Activated CD4-positive, alpha-beta T cell treated with anti-CD3 and anti-CD28 coated beads, Interleukin-2, Interleukin-4, amounts not matched to agents 100 ng/mL and 50 ng/mL, durations not matched to agents 16 hours and 8 hours (primary cell): ENCODE results near the gene SPRR1B.
"Not testable (repeated sequence)": the region's sequence is repeated elsewhere in the genome, so short reads cannot be mapped to it uniquely, and the experiment has no call there.

Experiments used
- DNase-seq: peaks from one replicate; pipeline ENCODE4 v3.0.0-alpha.2; 2020; ENCODE audit warnings: low spot score

Gene SPRR1B

DNA sequence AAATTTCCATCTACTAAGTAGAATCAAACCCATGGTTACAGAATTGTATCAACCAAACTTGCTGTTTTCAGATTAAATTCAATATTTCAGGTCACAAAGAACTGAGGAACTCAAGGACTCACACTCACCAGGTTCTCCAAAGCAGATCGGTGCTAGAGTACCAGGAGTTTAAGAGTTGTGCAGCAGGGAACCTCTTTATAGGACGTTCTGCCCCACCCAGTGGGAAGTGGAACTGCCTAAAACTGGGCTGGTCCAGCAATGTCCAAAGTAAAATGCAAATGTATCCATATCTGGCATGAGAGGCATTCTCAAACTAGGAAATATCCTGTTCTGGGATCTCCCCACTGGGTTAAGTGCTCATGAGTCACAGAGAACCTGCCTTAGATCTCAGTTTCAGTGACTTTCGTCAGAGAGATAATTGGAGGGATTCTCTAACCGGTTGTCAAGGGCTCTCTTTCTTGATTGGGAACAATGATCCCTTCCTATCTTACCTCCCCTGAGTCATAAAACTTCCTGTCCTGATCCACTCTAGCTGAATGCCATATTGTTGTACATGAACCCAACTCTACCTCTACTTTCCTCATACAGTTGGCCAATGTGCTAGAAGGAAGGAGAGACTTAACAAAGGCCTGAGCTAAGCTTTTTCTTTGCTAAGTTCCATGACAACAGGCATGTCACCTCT is 10.1 kb downstream of the SPRR1B start, which contains the start of gene SPRR2D:
Gene SPRR2D (minus strand): TSS at position 171 of the 682 bp plus-strand sequence. CDS start 774 bp downstream, outside the sequence.
- DNase-seq = no peak

GRCh38 chr1:153049211-153049610 is 18.2 kb downstream of the SPRR1B start:
- DNase-seq = no peak

DNA sequence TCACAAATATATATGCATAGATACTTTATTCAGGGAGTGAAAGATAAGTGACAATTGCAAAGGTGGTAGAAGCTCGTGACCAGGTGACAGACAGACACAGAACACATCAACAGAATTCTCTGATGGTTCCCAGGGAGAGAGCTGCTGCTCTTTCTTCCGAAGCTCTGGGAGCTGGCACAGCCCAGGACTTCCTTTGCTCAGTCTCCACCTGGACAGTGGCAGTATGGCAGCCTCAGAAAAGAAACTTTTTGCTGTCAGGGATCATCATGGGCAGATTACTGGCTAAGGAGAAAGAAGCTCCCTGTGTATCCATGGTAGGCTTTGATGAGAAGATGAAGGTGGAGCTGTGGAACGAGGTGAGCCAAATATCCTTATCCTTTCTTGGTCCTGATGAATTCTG is 25.1 kb downstream of the SPRR1B start:
- DNase-seq = not testable (repeated sequence)

GRCh38 chr1:153057375-153057774 is 26.4 kb downstream of the SPRR1B start, which contains the start of gene SPRR2A:
SPRR2A (minus strand) TSS chr1:153057512; CDS start chr1:153056735, 777 bp downstream.
- no peak for DNase-seq

GRCh38 chr1:153058154-153058553 is 27.2 kb downstream of the SPRR1B start:
- DNase-seq = no peak

DNA sequence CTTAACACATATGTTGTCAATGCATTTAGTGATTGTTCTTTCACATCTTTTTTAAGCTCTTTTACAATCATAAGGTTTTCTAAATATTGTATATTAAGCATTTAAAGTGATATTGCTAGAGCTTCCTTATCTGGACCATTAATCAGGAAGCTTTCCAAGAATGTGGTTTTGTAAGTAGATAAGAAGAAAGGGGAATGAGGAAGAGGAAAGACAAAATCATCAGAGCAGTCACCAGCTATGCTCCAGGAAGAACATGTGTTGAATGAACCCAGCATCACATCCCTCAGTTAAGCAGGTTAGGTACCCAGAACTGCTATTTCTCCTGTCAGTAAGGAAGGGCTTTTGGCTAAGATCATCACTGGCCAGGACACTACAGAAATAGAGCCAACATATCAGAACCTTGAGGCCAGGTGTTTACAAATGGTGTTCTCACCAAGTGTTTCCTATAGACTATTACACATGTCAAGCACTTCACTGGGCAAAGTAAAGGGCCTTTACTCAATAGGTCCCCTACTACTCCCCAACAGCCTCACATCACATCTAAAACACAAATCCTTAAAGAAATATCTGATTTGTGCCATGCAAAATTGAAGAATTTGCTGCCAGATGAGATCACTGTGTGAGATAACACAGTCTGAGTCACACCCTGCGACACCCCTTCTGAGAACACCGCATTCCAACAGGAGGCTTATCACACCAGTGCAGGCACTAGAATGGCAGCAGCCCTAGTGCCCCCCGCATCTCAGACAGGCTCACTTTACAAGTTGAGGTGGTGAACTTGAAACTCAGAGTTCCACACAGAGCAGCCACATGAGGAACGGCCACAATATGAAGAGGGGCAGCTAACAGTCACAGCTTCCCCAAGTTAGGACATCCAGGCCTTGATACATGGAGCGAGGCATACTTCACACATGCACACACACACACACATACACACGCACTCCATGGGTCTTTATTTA is 28.1 kb downstream of the SPRR1B start:
- no peak for DNase-seq

- no peak for DNase-seq
Observed at GRCh38 chr1:153070243-153070642, 39.2 kb downstream of the SPRR1B start.

- DNase-seq = no peak
Observed at GRCh38 chr1:153071511-153071910, 40.5 kb downstream of the SPRR1B start, which contains the start of gene SPRR2B. SPRR2B (minus strand) TSS chr1:153071611; CDS start chr1:153070839, 772 bp downstream.

DNA sequence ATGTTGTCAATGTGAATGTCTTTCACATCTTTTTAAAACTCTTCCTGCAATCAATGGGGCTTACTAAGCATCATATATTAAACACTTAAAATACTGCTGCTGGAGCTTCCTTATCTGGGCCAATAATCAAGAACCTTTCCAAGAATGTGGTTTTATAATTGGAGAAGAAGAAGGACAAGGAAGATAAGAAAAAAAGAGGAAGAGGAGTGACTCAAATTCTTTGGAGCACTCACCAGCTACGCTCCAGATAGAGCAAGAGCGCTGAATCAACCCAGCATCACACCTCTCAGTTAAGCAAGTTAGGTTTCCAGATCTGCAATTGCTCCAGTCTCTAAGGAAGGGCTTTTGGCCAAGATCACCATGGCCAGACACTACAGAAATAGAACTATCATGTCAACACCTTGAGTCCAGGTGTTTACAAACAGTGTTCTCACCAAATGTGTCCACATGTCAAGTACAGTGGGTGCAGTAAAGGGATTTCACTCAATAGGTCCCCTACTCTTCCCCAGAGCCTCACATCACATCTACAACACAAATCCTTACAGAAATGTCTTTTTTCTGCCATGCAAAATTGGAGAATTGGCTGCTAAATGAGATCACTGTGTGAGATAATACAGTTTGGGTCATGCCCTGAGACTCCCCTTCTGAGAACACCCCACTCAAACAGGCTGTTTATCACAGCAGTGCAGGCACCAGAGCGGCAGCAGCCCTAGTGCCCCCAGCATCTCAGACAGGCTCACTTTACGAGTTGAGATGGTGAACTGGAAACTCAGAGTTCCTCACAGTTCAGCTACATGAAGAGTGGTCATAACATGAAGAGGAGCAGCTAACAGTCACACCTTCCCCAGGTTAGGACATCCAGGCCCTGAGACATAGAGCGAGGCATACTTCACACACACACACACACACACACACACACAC is 42.1 kb downstream of the SPRR1B start:
- no peak for DNase-seq

DNA sequence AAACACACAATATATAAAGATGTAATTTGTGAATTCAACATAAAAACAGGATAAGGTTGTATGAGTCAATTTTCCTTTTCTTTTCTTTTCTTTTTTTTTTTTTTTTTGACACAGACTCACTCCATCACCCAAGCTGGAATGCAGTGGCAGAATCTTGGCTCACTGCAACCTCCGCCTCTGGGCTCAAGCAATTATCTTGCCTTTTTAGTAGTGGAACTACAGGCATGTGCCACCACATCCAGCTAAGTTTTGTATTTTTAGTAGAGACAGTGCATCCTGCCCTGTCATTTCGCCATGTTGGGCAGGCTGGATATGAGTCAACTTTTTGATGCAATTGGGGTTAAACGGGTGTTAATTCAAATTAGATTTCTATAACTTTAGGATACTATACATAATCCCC is 50.7 kb downstream of the SPRR1B start:
- DNase-seq = no peak
